Activated CD4-positive, CD25-positive, alpha-beta regulatory T cell (primary cell): ENCODE data around the gene CUEDC1.

Experiments used
- DNase-seq, 4 experiments: peaks; one replicate each; lab custom pipeline; 2025; lab: John Stamatoyannopoulos, UW

CUEDC1 gene

GRCh38 chr17:57957886-57958285 is 2.7 kb upstream of the CUEDC1 start:
- no peak for DNase-seq

DNA sequence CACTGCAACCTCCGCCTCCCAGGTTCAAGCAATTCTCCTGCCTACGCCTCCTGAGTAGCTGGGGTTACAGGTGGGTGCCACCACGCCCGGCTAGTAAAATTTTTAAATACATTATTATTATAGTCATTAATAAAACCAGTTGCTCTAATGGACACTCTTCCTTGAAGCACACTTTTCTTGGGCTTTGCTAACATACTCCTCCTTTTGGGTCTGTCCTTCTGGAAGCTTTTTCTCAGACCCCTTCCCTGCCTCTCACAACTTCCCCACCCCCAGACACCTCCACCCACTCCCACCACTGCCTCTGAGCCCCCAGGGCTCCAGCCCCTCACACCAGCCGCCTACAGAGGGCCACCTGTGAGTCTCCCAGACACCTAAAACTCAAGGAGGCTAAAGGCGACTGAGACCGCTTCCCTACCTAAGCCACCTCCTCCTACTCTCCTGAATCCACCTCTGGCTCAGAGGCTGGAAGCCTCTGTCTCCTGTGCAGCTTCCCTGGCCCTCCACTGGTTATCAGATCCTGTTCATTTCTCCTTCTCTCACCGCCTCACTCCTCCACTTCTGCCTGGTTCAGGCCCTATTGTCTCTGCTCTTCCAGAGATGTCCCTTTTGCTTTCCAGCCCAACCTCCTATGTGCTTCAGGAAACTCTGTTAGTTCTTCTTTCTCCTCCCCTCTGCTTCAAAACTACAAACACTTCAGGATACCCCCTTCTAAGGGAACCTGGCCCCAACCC is 2.1 kb upstream of the CUEDC1 start:
- DNase-seq: no peak

GRCh38 chr17:57956291-57957119 is 1.3 kb upstream of the CUEDC1 start:
- no peak for DNase-seq

DNA sequence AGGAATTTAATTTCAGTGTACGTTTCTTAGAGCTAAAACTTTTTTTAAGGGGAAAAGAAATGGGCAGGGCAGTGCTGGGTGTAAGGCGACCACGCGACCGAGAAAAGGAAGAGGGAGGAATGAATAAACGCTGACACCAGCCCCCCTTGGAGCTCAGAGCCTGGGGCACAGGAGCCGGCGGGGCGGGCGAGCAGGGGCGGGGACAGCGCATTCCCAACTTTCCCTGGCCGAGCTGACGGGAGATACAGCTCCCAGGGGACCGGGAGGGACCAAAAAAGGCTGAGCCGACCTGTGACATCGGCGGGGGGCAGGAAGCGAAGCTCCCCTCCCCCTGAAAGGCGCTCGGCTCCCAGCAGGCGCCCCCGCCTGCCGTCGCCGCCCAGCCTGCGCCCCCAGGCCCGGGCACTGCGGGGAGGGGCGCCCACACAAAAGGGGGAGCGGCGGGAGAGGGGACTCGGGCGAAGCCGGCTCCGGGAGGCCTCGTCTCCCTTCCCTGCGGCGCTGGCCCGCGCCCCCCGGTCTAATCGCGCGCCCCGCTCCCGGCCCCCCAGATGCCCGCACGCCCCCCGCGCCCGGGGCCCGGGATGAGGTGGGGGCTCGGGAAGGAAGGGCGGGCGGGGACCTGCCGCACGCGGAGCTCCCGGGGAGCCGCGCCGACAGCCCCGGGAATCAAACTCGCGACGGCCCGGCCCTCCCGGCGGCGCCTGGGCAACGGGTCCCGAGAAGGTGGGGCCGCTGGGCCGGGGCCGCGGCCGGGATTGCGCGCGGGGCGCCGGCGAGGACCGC is 622 bp downstream of the CUEDC1 start:
- DNase-seq: no peak

- no peak for DNase-seq
These were observed 1.4 kb downstream of the CUEDC1 start for GRCh38 chr17:57953705-57954396.

GRCh38 chr17:57953219-57953618 is 2.0 kb downstream of the CUEDC1 start:
- no peak for DNase-seq

- no peak for DNase-seq
These were observed 5.6 kb downstream of the CUEDC1 start for GRCh38 chr17:57949649-57950048.

- DNase-seq: no peak
These were observed 6.4 kb downstream of the CUEDC1 start for GRCh38 chr17:57948555-57949420.

- DNase-seq: no peak
These were observed 7.0 kb downstream of the CUEDC1 start for GRCh38 chr17:57948169-57948554.

DNA sequence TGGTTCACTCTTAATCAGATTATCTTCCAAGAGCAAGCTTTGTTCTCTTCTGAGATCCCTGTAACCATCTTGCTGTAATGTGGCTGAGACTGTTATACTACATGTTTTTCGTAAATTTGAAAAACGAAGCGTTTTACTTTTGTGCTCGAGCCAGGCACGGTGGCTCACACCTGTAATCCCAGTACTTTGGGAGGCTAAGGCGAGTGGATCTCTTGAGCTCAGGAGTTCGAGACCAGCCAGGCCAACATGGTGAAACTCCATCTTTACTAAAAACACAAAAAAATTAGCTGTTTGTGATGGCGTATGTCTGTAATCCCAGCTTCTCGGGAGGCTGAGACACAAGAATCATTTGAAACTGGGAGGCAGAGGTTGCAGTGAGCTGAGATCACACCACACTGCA is 7.8 kb downstream of the CUEDC1 start:
- DNase-seq: no peak

DNA sequence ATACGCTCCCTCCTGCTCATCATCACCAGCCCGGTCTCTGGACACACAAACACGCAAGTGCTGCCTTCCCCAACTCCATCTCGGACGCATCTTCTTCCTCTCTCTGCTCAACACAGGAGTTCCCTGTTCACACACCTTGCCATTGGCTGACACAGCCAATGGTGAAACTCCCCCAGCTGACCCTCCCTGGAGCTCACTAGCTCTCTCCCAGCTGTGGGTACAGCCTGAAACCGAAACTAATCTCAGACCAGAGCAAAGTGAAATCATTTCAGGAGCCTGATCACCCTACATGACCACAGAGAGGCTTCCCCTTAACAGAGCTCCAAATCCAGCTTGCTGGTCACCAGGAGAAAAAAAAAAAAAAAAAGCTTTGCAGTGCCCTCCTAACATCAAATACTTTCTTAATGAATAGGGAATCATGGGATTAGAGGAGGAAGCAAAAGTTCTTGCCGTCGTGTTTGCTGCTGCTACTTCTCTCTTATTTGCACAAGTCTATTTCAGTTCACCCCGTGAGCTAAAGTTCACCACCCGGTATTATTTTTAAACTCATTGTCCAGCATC is 8.3 kb downstream of the CUEDC1 start:
- no peak for DNase-seq

DNA sequence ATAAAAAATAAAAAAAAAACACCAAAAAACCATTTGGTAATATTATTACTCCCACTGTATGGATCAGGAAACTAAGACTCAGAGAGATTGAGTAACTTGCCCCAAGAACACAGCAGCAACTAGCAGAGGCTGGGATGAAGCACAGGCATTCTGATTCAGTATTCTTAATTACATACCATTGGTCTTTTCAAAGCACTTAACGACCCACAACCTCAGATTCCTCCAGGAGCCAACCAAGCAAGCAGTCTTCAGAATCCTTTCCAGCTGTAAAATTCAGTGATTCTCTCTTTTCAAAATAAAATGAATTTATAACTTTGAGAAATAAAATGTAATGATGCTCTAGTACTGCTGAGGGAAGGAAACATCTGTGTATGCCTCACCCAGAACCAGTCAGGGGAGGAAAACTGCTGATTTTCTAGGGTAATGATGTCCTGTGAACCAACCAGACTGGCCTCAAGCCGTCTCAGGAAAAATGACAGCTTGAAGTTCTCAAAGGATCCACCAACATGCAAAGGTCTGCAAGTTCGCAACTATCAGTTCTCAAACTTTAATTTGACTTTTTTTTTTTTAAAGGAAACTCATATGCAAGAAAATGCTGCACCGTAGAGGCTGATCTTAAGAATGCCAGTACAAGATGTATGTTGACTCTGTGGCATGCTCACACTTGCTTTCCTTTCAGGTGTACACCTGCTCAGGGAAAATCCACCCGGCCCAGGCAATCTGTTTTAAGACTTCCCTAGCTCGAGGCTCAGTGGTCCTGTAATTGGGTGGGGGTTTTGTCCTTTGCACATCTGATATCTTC is 9.0 kb downstream of the CUEDC1 start:
- no peak for DNase-seq

DNA sequence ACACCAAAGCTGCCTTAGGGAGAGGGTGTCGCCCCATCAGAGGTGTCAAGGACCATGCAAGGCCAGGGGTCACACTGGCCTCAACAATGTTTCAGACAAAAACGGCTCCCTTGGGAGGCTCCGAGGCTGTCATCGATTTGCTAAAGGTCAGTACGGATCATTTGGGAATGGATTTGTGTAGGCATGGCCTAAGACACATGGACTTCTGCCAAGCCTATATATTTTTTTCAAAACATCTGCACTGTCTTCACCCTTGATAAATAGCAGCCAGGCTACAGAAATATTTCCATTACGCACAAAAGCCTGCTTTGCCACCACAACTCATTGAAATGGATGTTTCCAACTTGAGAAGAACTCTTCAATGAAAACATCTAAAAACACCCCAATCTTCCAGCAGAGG is 10.3 kb downstream of the CUEDC1 start:
- no peak for DNase-seq

GRCh38 chr17:57943645-57944044 is 11.6 kb downstream of the CUEDC1 start:
- DNase-seq: no peak

- DNase-seq: no peak
These were observed 12.1 kb downstream of the CUEDC1 start for GRCh38 chr17:57943140-57943539.

- DNase-seq: no peak
These were observed 13.5 kb downstream of the CUEDC1 start for GRCh38 chr17:57941384-57942370.

- no peak for DNase-seq
These were observed 14.4 kb downstream of the CUEDC1 start for GRCh38 chr17:57940653-57941329.

DNA sequence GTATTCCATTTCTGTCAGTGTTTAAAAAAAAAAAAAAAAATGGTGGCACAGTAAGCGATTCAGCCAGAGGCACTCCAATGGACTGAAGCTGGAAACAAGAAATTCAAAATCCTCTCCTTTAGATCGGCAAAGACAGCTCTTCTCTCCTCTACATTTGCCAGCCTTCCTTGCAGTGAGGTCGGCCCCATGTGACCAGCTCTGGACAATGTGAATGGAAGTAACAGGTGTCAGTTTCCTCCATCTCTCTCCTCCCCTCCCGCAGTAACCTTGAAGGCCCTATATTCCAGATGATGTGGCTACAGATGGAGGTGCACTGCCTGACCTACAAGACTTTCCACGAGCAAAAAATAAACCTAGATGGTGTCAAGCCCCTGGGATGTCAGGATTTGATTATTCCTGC is 15.0 kb downstream of the CUEDC1 start:
- no peak for DNase-seq
